Heart left ventricle (tissue), 16 donors: Measurements from ENCODE around the gene SMOC2. TPM values are rescaled to one million over a fixed set of nuclear protein-coding genes. Genes with fewer than 3 reads are reported as not detected.

Source experiments
- ATAC-seq, 4 donors: fragments of 200-7000 bp; cut with Tn5 transposase; one replicate each; pipeline ENCODE4 v1.9.1; 2020 to 2022; ENCODE audit warnings: moderate library complexity in 4 of 4, mild to moderate bottlenecking in 3 of 4, moderate number of reproducible peaks in 1 of 4
- DNase-seq, 5 donors: peaks; one replicate each; pipeline ENCODE4 v3.0.0-alpha.2; 2020
- H3K27ac ChIP-seq, 12 donors: fragments of 200-600 bp; sonication (generic) in 4 of 12; one replicate each; pipeline versions ENCODE4 v1.5.0 to v1.8.0; 2016 to 2022; ENCODE audit warnings: mild to moderate bottlenecking in 2 of 12
- H3K27me3 ChIP-seq, 9 donors: fragments of 200-600 bp; sonication (generic) in 2 of 9; one replicate each; pipeline versions ENCODE4 v1.5.1 to v1.8.0; 2016 to 2022; ENCODE audit warnings: mild to moderate bottlenecking in 3 of 9
- H3K36me3 ChIP-seq, 9 donors: fragments of 200-600 bp; sonication (generic) in 2 of 9; one replicate each; pipeline versions ENCODE4 v1.5.0 to v1.8.0; 2018 to 2022; ENCODE audit warnings: mild to moderate bottlenecking in 2 of 9
- H3K4me1 ChIP-seq, 12 donors: fragments of 200-600 bp; sonication (generic) in 4 of 12; one replicate each; pipeline versions ENCODE4 v1.5.0 to v1.8.0; 2016 to 2022; ENCODE audit warnings: mild to moderate bottlenecking in 3 of 12
- H3K4me3 ChIP-seq, 12 donors: fragments of 200-600 bp; sonication (generic) in 4 of 12; one replicate each; pipeline versions ENCODE4 v1.5.0 to v1.8.0; 2017 to 2022; ENCODE audit warnings: mild to moderate bottlenecking in 9 of 12, moderate library complexity in 4 of 12
- H3K9me3 ChIP-seq, 12 donors: fragments of 200-600 bp; sonication (generic) in 4 of 12; one replicate each; pipeline versions ENCODE4 v1.5.0 to v1.8.0; 2016 to 2022; ENCODE audit warnings: mild to moderate bottlenecking in 1 of 12
- CTCF ChIP-seq, 12 donors: fragments of 200-600 bp; sonication (generic) in 4 of 12; IDR thresholded peaks; one replicate each; pipeline versions ENCODE4 v1.5.0 to v1.8.0; 2018 to 2022; ENCODE audit warnings: antibody characterized with exemption in 12 of 12, mild to moderate bottlenecking in 5 of 12
- POLR2A ChIP-seq, 2 donors: fragments of 450-650 bp; IDR thresholded peaks; one replicate each; pipeline ENCODE4 v1.6.1; 2017; ENCODE audit warnings: antibody characterized with exemption in 2 of 2, mild to moderate bottlenecking in 2 of 2, moderate library complexity in 2 of 2
- WGBS, 4 donors: extraction: QIAGEN DNeasy Blood & Tissue Kit in 2 of 4; methylation state at CpG; one replicate each; pipeline versions ENCODE4 v1.1.5 to v1.1.7; 2013 to 2018; 5-methylcytosine and 5-hydroxymethylcytosine counted together
- intact Hi-C, 10 donors: fragments of 100-400 bp; cut with DNase I; formaldehyde crosslinking; loops; one replicate each; pipeline versions ENCODE4 v1.11.1 to v1.14.2; 2022
- polyA plus RNA-seq, 2 donors: library from polyadenylated mRNA; stranded (reverse); fragments of 200-250 nt; gene quantifications; one replicate each; pipeline ENCODE4 v1.2.3, GENCODE V29; 2013
- total RNA-seq, 9 donors: library from RNA; depleted of rRNA in 2 of 9; stranded (reverse); fragments of >200 nt in 2 of 9; fragmentation: NEBNext Ultra II Directional in 3 of 9; extraction: Animal tissue kit (Norgen Biotek cat#: 25700) in 3 of 9; gene quantifications; one replicate each; pipeline versions ENCODE4 v1.1.0 to v1.2.4, GENCODE V29; 2016 to 2023
- donor health status: ischemic (EF 13 %, LVEDD 7.1; RV severe dilation, severe dysfunction).
- donor health status: healthy with polysubstance abuse.
- donor health status: DM: no; HTN: yes; CAD: no.
- donor health status: DM: no; HTN: no; CAD: no.
- donor health status: ischemic (EF 25% LVEDD 6.9; RV normal size, moderate dysfunction).
- donor health status: ischemic (EF 25% LVEDD 5.7; RV mildly dilated, moderate dysfunction).
- donor health status: healthy.
- donor health status: DM: yes; HTN: yes; CAD: no.
- donor health status: ischemic (EF 35%, LVEDD 5.7; RV mildly dilated, moderate dysfunction).
- donor health status: nonischemic (EF 11% LVEDD 7.7; RV severe dilation, severe dysfunction).
- donor health status: DM: yes; HTN: yes; CAD: no.
- donor health status: PGD.
- donor health status: ischemic (EF 29% LVEDD 5.4; RV normal size, mild dysfunction).
- donor health status: nonischemic (EF 23%, LVEDD 6.1; RV moderate dilation, normal function).

Gene SMOC2
- total and polyA plus RNA-seq, 11 donors, result 5.9 to 44.2 (median 15.7) TPM

- no peak for DNase-seq
- intact Hi-C loops, result no loop called here
- Histone ChIP-seq H3K4me3 (no peak overlapping the region), H3K9me3 (no peaks in the 10 kb centered on the region), H3K27ac (no peak overlapping the region), H3K36me3 (no peaks in the 10 kb centered on the region), H3K27me3 (peaks cover 0 to 3% (median 0%) of the 10 kb centered on the region in 9 donors), H3K4me1 (peaks cover 0 to 11% (median 0%) of the 10 kb centered on the region in 12 donors)
- ATAC-seq, result no peak
- WGBS, 4 donors, result 82 to 97% (median 85%) methylated on average over 6 to 9 of the region's 9 CpGs
- no peak for TF ChIP-seq CTCF (IDR thresholded peaks at IDR 0.05)
- TF ChIP-seq POLR2A (IDR thresholded peaks at IDR 0.05), result no peak
Observed at GRCh38 chr6:168577496-168577895, 136.5 kb downstream of the SMOC2 start.

GRCh38 chr6:168578036-168578435 is 137.1 kb downstream of the SMOC2 start:
- Histone ChIP-seq H3K36me3 (no peaks in the 10 kb centered on the region), H3K27ac (no peak overlapping the region), H3K4me3 (no peak overlapping the region), H3K4me1 (peaks cover 0 to 11% (median 0%) of the 10 kb centered on the region in 12 donors), H3K9me3 (no peaks in the 10 kb centered on the region), H3K27me3 (peaks cover 0 to 3% (median 0%) of the 10 kb centered on the region in 9 donors)
- no peak for DNase-seq
- intact Hi-C loops, result no loop called here
- TF ChIP-seq CTCF (IDR thresholded peaks at IDR 0.05), result no peak
- no peak for TF ChIP-seq POLR2A (IDR thresholded peaks at IDR 0.05)
- ATAC-seq, result no peak
- WGBS, 4 donors, result 57 to 64% (median 63%) methylated on average over 6 to 8 of the region's 8 CpGs

GRCh38 chr6:168581236-168581635 is 140.3 kb downstream of the SMOC2 start:
- Histone ChIP-seq H3K36me3 (no peaks in the 10 kb centered on the region), H3K4me1 (peaks cover 0 to 11% (median 0%) of the 10 kb centered on the region in 12 donors), H3K9me3 (peaks cover 0 to 1% (median 0%) of the 10 kb centered on the region in 12 donors), H3K27me3 (peaks cover 0 to 3% (median 0%) of the 10 kb centered on the region in 9 donors), H3K27ac (no peak overlapping the region), H3K4me3 (no peak overlapping the region)
- 83 to 88% (median 86%) methylated on average over 12 of the region's 12 CpGs for WGBS, 4 donors
- ATAC-seq (no peak), DNase-seq (no peak)
- intact Hi-C loops, result no loop called here
- TF ChIP-seq POLR2A (IDR thresholded peaks at IDR 0.05), result no peak
- TF ChIP-seq CTCF (IDR thresholded peaks at IDR 0.05), result no peak

- peaks cover 0 to 11% (median 0%) of the 10 kb centered on the region in 12 donors for H3K4me1 ChIP-seq
- ATAC-seq (no peak), DNase-seq (no peak)
- no peak overlapping the region for H3K27ac ChIP-seq
- intact Hi-C loops, result no loop called here
- no peak overlapping the region for H3K4me3 ChIP-seq
- TF ChIP-seq POLR2A (IDR thresholded peaks at IDR 0.05) (no peak), CTCF (IDR thresholded peaks at IDR 0.05) (no peak)
- peaks cover 0 to 3% (median 0%) of the 10 kb centered on the region in 9 donors for H3K27me3 ChIP-seq
- no peaks in the 10 kb centered on the region for H3K36me3 ChIP-seq
- peaks cover 0 to 5% (median 0%) of the 10 kb centered on the region in 12 donors for H3K9me3 ChIP-seq
- 82 to 90% (median 86%) methylated on average over 9 of the region's 9 CpGs for WGBS, 4 donors
Observed at GRCh38 chr6:168581706-168582105, 140.7 kb downstream of the SMOC2 start.
